Measurements from ENCODE around the gene CTU1. TPM values are rescaled to one million over a fixed set of nuclear protein-coding genes. Genes with fewer than 3 reads are reported as not detected.
"Not testable (repeated sequence)": the region's sequence is repeated elsewhere in the genome, so short reads cannot be mapped to it uniquely, and the experiment has no call there.

Gene CTU1
- total RNA-seq, 2 experiments from 2014 or later: 1.4 to 1.6 TPM

DNA sequence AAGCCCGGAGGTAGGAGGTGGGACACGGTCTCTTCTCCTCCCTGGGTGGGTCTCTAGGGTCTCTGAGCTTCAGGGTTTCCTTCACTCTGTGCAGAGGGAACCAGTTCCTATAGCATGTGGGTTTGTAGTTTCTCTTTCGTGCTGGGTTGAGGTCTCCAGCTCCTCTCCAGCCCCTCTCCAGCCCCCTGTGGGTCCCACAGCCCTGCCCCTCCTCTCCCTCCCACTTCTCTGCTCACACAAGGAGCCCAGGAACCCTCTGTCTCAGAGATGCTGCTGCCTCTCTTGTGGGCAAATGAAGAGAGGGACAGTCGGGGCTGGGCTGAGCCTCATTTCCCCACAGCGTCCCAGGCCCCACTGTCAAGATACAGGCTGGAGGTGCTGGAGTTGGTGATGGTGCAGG lies 35.3 kb upstream of the CTU1 start:
- Mint-ChIP-seq H3K27ac (no peak overlapping the region), H3K4me1 (ENCODE audit: low read depth) (peaks cover 13% of the 10 kb centered on the region), H3K9me3 (no peaks in the 10 kb centered on the region), H3K4me3 (no peak overlapping the region), H3K27me3 (peaks cover 10% of the 10 kb centered on the region), H3K36me3 (ENCODE audit: low read depth) (no peaks in the 10 kb centered on the region)
- H3K9me3 ChIP-seq (ENCODE audit: control insufficient read depth in 1 of 2, insufficient read depth in 1 of 2, low read length in 2 of 2): peaks cover 0 to 3% of the 10 kb centered on the region in 2 experiments
- DNase-seq (no peak), ATAC-seq (ENCODE audit: poor library complexity) (no peak)
- H3K27ac ChIP-seq (ENCODE audit: low read depth in 1 of 2, low read length in 2 of 2): no peak overlapping the region
- CTCF ChIA-PET: no interaction called here
- POLR2A ChIA-PET: no interaction called here
- TF ChIP-seq CTCF (IDR thresholded peaks at IDR 0.05): no peak
- no peak overlapping the region for H3K4me3 ChIP-seq (ENCODE audit: low read length)
- H3K27me3 ChIP-seq (ENCODE audit: control insufficient read depth in 1 of 2, insufficient read depth in 2 of 2, low read length in 2 of 2): no peaks in the 10 kb centered on the region
- H3K4me1 ChIP-seq (ENCODE audit: insufficient read depth, low read length): peaks cover 16% of the 10 kb centered on the region
- H3K36me3 ChIP-seq (ENCODE audit: insufficient read depth, low read length): no peaks in the 10 kb centered on the region
- intact Hi-C loops (cut with DNase I, micrococcal nuclease): no loop called here

DNA sequence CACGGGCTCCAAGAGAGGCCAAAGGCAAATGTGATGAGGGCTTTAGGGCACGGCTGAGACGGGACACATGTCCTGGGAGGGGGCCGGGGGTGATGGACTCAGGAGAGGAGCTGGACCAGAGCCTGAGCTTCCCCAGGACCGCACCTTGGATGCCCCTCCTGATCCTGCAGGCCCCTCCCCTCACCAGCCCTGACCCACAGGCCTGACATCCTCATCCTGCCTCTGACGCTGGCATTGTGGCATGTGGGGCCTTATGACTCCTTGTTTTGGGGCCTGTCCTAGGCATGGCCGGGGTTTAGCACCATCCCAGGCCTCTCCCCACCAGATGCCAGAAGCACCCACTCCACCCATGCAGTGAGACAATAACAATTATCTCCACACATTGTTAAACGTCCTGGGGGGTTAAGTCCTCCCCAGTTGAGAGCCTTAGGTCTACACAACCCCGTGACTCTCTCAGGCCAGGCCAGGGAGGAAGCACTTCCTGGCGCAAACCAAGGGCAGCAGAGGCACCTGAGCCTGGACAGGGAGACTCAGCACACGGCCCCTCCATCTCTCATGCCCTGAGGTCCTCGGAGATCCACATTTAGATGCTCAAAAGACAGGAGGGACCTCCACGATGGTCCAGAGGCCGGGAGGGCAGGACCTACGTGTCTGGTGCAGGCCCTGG lies 34.7 kb upstream of the CTU1 start:
- DNase-seq: not testable (repeated sequence)

DNA sequence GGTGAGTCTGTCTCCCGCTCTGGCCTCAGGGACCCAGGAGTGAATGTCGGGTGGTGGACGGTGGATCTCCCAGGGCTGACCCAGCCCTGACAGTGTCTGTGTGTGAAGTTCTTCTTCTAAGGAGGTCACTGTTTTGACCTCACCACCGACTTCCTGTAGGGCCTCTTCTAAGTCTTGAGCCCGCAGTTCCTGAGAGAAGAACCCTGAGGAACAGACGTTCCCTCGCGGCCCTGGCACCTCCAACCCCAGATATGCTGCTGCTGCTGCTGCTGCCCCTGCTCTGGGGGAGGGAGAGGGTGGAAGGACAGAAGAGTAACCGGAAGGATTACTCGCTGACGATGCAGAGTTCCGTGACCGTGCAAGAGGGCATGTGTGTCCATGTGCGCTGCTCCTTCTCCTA lies 33.9 kb upstream of the CTU1 start, which contains the start of gene SIGLEC7:
TSS of gene SIGLEC7 (plus strand) at position 183 of the 400 bp plus-strand sequence. CDS start at position 252, 69 bp downstream.
- Histone ChIP-seq H3K27ac (ENCODE audit: low read depth in 1 of 2, low read length in 2 of 2) (no peak within 1 kb of the TSS), H3K36me3 (ENCODE audit: insufficient read depth, low read length) (no peaks in the 10 kb centered on the region), H3K4me1 (ENCODE audit: insufficient read depth, low read length) (peaks cover 28% of the 10 kb centered on the region), H3K27me3 (ENCODE audit: control insufficient read depth in 1 of 2, insufficient read depth in 2 of 2, low read length in 2 of 2) (no peaks in the 10 kb centered on the region), H3K9me3 (ENCODE audit: control insufficient read depth in 1 of 2, insufficient read depth in 1 of 2, low read length in 2 of 2) (peaks cover 0 to 3% of the 10 kb centered on the region in 2 experiments), H3K4me3 (ENCODE audit: low read length) (no peak within 1 kb of the TSS)
- H3K36me3 Mint-ChIP-seq (ENCODE audit: low read depth): no peaks in the 10 kb centered on the region
- ChIA-PET CTCF (no interaction called here), POLR2A (no interaction called here)
- no peak within 1 kb of the TSS for H3K27ac Mint-ChIP-seq
- ATAC-seq (ENCODE audit: poor library complexity) (no peak), DNase-seq (no peak)
- no peak within 1 kb of the TSS for H3K4me3 Mint-ChIP-seq
- no peak for TF ChIP-seq CTCF (IDR thresholded peaks at IDR 0.05)
- intact Hi-C loops (cut with DNase I, micrococcal nuclease): no loop called here
- no peaks in the 10 kb centered on the region for H3K9me3 Mint-ChIP-seq
- peaks cover 23% of the 10 kb centered on the region for H3K4me1 Mint-ChIP-seq (ENCODE audit: low read depth)
- peaks cover 10% of the 10 kb centered on the region for H3K27me3 Mint-ChIP-seq

More for the DNA sequence above, 34.7 kb upstream of the CTU1 start:
- H3K9me3 Mint-ChIP-seq; intact Hi-C loops (cut with DNase I, micrococcal nuclease); H3K36me3 Mint-ChIP-seq (ENCODE audit: low read depth); H3K9me3 ChIP-seq (ENCODE audit: control insufficient read depth in 1 of 2, insufficient read depth in 1 of 2, low read length in 2 of 2); H3K27me3 Mint-ChIP-seq; H3K36me3 ChIP-seq (ENCODE audit: insufficient read depth, low read length); CTCF ChIA-PET; ATAC-seq (ENCODE audit: poor library complexity); H3K27ac Mint-ChIP-seq; H3K27ac ChIP-seq (ENCODE audit: low read depth in 1 of 2, low read length in 2 of 2); H3K27me3 ChIP-seq (ENCODE audit: control insufficient read depth in 1 of 2, insufficient read depth in 2 of 2, low read length in 2 of 2); POLR2A ChIA-PET; H3K4me3 ChIP-seq (ENCODE audit: low read length); H3K4me3 Mint-ChIP-seq: not testable (repeated sequence)
- peaks cover 15% of the 10 kb centered on the region for H3K4me1 Mint-ChIP-seq (ENCODE audit: low read depth)
- H3K4me1 ChIP-seq (ENCODE audit: insufficient read depth, low read length): peaks cover 20% of the 10 kb centered on the region

GRCh38 chr19:51141181-51141580 lies 33.0 kb upstream of the CTU1 start:
- Histone ChIP-seq H3K27me3 (ENCODE audit: control insufficient read depth in 1 of 2, insufficient read depth in 2 of 2, low read length in 2 of 2) (no peaks in the 10 kb centered on the region), H3K4me3 (ENCODE audit: low read length) (no peak overlapping the region), H3K27ac (ENCODE audit: low read depth in 1 of 2, low read length in 2 of 2) (no peak overlapping the region), H3K36me3 (ENCODE audit: insufficient read depth, low read length) (no peaks in the 10 kb centered on the region), H3K9me3 (ENCODE audit: control insufficient read depth in 1 of 2, insufficient read depth in 1 of 2, low read length in 2 of 2) (peaks cover 0 to 3% of the 10 kb centered on the region in 2 experiments), H3K4me1 (ENCODE audit: insufficient read depth, low read length) (peaks cover 37% of the 10 kb centered on the region)
- no peak for ATAC-seq (ENCODE audit: poor library complexity)
- no peak for TF ChIP-seq CTCF (IDR thresholded peaks at IDR 0.05)
- Mint-ChIP-seq H3K36me3 (ENCODE audit: low read depth) (no peaks in the 10 kb centered on the region), H3K4me1 (ENCODE audit: low read depth) (peaks cover 32% of the 10 kb centered on the region), H3K27ac (no peak overlapping the region), H3K9me3 (no peaks in the 10 kb centered on the region), H3K27me3 (peaks cover 10% of the 10 kb centered on the region), H3K4me3 (no peak overlapping the region)
- DNase-seq: no peak
- ChIA-PET CTCF (no interaction called here), POLR2A (no interaction called here)
- intact Hi-C loops (cut with DNase I, micrococcal nuclease): no loop called here
